WI38 (cell line): ENCODE data around the gene FAM83F.

ENCODE experiments used
- H3K4me3 ChIP-seq: 2 replicates; pipeline ENCODE4 v1.5.1; 2011; ENCODE audit warnings: low read depth, mild to moderate bottlenecking, control low read depth, low read length
- TF ChIP-seq, protein P1 (sequence below): IDR thresholded peaks from 2 replicates; pipeline ENCODE4 v1.5.1; 2012; ENCODE audit warnings: low read depth, mild to moderate bottlenecking, control low read depth, low read length

Gene FAM83F

DNA sequence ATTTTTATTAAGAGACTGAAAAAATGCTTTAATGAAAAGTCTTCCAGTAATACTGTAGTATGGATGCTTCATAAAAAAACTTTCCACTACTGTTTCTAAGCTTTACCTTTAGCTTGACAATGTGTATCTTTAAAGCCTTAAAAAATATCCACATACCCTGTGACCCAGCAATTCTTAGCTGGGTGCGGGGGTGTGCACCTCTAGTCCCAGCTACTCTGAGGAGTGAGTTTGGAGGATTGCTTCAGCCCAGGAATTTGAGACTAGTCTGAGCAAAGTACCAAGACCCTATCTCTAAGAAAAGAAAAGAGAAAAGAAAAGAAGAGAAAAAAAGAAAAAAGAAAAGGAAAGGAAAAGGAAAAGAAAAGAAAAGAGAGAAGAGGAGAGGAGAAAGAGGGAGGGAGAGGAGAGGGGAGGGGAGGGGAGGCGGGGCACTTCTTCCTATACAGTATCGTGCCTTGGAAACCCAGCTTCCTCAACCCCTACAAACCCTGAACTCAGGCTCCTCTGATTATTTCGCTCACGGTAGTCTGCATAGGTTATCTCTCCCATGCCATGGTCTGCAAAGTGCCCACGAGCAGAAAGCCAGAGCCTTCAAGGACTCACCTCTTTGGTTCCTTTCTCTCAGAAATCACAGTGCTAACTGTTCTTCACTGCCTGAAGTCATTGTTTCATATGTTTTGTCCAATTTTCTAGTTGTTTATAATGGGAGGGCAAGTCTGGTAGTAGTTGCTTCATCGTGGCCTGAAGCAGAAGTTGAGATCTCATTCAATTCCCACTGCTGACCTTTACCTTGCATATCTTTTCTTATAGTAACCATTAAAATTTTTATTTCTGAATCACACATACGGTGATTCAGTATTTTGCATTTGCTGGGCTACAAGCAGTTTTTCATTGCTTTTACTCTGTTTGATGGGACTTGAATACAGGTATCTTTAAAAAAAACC is 82.2 kb downstream of the FAM83F start:
- H3K4me3 ChIP-seq, result no peak overlapping the region
- TF ChIP-seq, protein P1, sequence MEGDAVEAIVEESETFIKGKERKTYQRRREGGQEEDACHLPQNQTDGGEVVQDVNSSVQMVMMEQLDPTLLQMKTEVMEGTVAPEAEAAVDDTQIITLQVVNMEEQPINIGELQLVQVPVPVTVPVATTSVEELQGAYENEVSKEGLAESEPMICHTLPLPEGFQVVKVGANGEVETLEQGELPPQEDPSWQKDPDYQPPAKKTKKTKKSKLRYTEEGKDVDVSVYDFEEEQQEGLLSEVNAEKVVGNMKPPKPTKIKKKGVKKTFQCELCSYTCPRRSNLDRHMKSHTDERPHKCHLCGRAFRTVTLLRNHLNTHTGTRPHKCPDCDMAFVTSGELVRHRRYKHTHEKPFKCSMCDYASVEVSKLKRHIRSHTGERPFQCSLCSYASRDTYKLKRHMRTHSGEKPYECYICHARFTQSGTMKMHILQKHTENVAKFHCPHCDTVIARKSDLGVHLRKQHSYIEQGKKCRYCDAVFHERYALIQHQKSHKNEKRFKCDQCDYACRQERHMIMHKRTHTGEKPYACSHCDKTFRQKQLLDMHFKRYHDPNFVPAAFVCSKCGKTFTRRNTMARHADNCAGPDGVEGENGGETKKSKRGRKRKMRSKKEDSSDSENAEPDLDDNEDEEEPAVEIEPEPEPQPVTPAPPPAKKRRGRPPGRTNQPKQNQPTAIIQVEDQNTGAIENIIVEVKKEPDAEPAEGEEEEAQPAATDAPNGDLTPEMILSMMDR, result no peak

GRCh38 chr22:40077646-40078016 is 82.9 kb downstream of the FAM83F start:
- no peak overlapping the region for H3K4me3 ChIP-seq
- TF ChIP-seq, protein P1, result no peak

DNA sequence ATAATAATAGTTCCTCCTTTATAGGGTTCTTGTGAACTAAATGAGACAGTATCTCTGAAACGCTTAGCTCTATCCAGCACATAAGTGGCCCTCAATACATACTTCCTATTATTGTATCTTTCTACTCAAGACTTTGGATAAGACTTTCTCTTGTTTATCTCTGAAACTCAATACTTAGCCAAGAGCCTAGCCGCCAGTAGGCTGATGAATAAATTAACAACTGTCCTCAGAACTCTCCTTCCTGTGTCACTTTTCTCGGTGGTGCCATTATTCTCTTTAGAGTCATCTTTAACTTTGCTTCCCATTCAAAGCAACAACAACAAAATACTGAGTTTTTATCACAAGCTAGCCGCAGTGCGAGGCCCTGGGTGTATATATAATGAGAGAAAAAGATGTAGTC is 86.9 kb downstream of the FAM83F start:
- TF ChIP-seq, protein P1, result no peak

DNA sequence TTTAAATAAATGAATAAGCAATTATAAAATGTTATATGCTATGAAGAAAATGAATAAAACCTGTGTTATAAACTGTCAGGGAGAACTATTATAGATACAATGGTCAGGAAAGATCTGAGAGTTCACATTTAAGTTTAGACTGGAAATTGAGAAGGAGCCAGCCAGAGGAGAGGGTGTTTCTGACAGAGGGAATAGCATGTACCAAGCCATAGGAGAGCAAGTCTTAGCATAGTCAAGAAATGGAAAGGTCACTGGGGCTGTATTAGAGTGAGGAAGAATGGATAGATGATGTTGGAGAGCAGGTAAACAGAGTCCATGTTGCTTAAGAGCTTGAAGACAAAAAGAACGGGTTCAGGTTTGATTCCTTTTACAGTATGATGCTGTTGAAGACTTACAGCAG is 87.4 kb downstream of the FAM83F start:
- no peak overlapping the region for H3K4me3 ChIP-seq
- TF ChIP-seq, protein P1, result no peak

More for the DNA sequence above, 86.9 kb downstream of the FAM83F start:
- no peak overlapping the region for H3K4me3 ChIP-seq

DNA sequence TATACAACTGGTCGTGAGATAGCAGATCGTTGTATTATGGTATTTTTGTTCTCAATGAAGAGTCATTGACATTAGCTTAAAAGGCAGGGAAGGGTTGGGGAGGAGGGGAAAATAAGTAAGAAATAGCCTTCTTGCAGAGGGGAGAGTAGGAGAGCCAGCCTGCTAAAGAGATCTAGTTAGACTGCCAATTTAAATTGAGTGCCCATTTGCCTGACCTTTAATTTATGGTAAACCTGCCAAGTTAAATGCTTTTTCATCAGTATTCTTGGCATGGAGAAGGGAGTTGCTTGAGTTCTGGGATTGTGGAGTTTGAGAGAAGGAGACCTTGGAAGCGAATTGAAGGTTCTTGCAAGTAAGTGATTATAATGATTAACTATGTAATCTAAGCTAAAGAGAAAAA is 89.0 kb downstream of the FAM83F start:
- TF ChIP-seq, protein P1, result no peak
- H3K4me3 ChIP-seq, result no peak overlapping the region

- TF ChIP-seq, protein P1, result no peak
- H3K4me3 ChIP-seq, result no peak overlapping the region
These were observed 89.5 kb downstream of the FAM83F start for GRCh38 chr22:40084246-40084645.

- TF ChIP-seq, protein P1, result no peak
- no peak overlapping the region for H3K4me3 ChIP-seq
These were observed 94.1 kb downstream of the FAM83F start for GRCh38 chr22:40088818-40089217.
